Kidney epithelial cell (primary cell): ENCODE results near the gene GPR108. TPM values are rescaled to one million over a fixed set of nuclear protein-coding genes. Genes with fewer than 3 reads are reported as not detected.
A peak's percentile ranks its signal among the peaks of the same experiment; 100 is the strongest.

Experiments
- DNase-seq: peaks from one replicate; pipeline ENCODE4 v3.0.0-alpha.2; 2010; ENCODE audit warnings: low read depth
- H3K27me3 ChIP-seq: 2 replicates; pipeline ENCODE4 v1.6.0; 2011; ENCODE audit warnings: low read length; ENCODE audit not compliant: control insufficient read depth, insufficient read depth
- H3K36me3 ChIP-seq: 2 replicates; pipeline ENCODE4 v1.5.1; 2011; ENCODE audit warnings: low read length; ENCODE audit not compliant: control insufficient read depth, insufficient read depth
- H3K4me3 ChIP-seq: 2 replicates; pipeline ENCODE4 v1.5.1; 2011; ENCODE audit warnings: low read depth, mild to moderate bottlenecking, control low read depth, low read length
- CTCF ChIP-seq: IDR thresholded peaks from 2 replicates; pipeline ENCODE4 v1.5.1; 2011; ENCODE audit warnings: mild to moderate bottlenecking, moderate library complexity, low read length, control low read depth, inconsistent platforms; ENCODE audit not compliant: insufficient read depth, poor library complexity, severe bottlenecking
- total RNA-seq: library from RNA; depleted of rRNA; stranded (reverse); fragments of >200 nt; gene quantifications from 2 replicates; pipeline ENCODE4 v1.2.3, GENCODE V29; 2015

Gene GPR108
- total RNA-seq, 1 donor from 2014 or later, result 66.6 TPM

- no peak for DNase-seq
- no peak for TF ChIP-seq CTCF
- H3K36me3 ChIP-seq, result no peaks in the 10 kb centered on the region
- peaks cover 22% of the 10 kb centered on the region for H3K27me3 ChIP-seq
- no peak overlapping the region for H3K4me3 ChIP-seq
Measured at GRCh38 chr19:6712692-6713670, 24.4 kb downstream of the GPR108 start.

GRCh38 chr19:6712231-6712630 lies 25.1 kb downstream of the GPR108 start:
- no peaks in the 10 kb centered on the region for H3K36me3 ChIP-seq
- TF ChIP-seq CTCF, result no peak
- H3K4me3 ChIP-seq, result no peak overlapping the region

GRCh38 chr19:6711605-6712004 lies 25.8 kb downstream of the GPR108 start:
- TF ChIP-seq CTCF, result no peak
- no peak overlapping the region for H3K4me3 ChIP-seq
- DNase-seq, result no peak

More at GRCh38 chr19:6712231-6712630, 25.1 kb downstream of the GPR108 start:
- H3K27me3 ChIP-seq, result peaks cover 25% of the 10 kb centered on the region
- DNase-seq, result no peak

GRCh38 chr19:6711078-6711361 lies 26.4 kb downstream of the GPR108 start:
- Histone ChIP-seq H3K4me3 (no peak overlapping the region), H3K27me3 (peaks cover 25% of the 10 kb centered on the region), H3K36me3 (no peaks in the 10 kb centered on the region)
- no peak for DNase-seq
- TF ChIP-seq CTCF, result no peak

More at GRCh38 chr19:6711605-6712004, 25.8 kb downstream of the GPR108 start:
- Histone ChIP-seq H3K27me3 (peaks cover 25% of the 10 kb centered on the region), H3K36me3 (no peaks in the 10 kb centered on the region)

- H3K4me3 ChIP-seq, result no peak overlapping the region
- no peaks in the 10 kb centered on the region for H3K36me3 ChIP-seq
- peak; percentile 30 for TF ChIP-seq CTCF
- H3K27me3 ChIP-seq, result peaks cover 25% of the 10 kb centered on the region
- DNase-seq, result no peak
Measured at GRCh38 chr19:6710273-6711077, 26.9 kb downstream of the GPR108 start.
